GM19372 (cell line): ENCODE data around the gene RXFP4.
"Not testable (repeated sequence)": the region's sequence is repeated elsewhere in the genome, so short reads cannot be mapped to it uniquely, and the experiment has no call there.

ENCODE experiments used
- ATAC-seq: cut with Tn5 transposase; IDR thresholded peaks from one replicate; pipeline ENCODE4 v1.9.1; 2021; ENCODE audit warnings: mild to moderate bottlenecking, low read depth, moderate library complexity; ENCODE audit not compliant: unreplicated experiment

The RXFP4 gene

DNA sequence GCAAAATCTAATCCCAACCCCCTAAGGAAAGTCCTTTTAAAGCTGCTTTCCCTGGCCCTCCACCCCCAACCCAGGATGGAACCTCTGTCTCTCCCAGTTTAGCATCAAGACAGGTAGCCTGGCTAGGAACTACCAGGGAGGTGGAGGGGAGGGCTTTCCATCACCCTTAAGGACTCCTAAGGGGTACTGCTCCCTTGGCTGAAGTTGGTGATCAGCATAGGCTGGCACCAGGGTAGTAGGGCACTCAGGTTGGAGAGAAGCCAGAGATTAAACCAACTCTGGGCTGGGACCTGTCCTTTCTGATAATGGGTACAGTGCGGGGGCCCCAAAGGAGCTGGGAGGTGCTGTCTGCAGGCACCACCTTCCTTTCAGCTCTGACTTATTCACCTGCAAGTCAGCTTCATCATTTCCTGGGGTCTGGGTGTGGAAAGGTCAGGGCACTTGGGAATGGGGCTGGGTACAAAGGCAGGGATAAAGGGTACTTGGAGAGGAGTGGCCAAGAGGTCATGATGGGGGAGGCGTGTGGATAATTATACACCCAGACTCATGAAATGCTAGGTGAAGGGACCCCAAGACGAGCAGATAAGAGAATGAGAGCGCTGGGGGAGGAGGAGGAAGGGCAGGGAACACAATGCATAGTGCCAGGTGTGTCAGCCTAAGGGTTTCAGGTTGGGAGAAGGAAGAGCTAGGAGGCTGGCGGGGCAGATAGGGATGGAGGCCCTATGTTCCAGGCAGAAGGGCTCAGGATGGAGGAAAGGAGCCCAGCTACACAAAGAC, 35.7 kb downstream of the RXFP4 start:
- no peak for ATAC-seq

DNA sequence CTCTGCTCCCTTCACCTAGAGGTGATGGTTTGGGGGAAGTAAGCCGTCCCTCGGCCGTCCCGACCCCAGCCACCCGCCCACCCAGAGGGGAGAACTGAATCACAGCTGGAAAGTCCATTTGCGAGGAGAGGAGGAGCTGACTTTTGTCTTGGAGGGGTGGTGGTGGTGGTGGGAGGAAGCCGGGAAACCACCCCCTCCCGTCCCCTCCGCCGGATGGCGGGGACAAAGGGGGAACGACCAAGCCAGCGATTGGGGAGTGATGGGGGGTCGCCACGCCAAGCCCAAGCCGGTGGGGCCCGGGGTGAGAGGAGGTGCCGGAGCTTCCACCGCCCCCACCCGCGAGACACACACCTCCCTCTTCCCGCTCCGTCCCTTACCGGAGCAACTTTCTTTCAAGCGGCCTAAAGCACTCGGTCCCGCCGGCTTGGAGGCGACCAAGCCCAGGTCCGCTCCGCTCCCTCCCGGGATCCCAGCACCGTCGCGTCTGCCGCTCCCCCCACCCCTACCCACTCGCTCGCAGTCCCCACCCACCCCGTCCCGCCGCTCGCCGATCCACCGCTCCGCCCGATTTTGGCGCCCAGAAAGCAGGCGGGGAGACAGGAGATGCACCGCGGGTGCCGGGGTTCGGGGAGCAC, 36.4 kb downstream of the RXFP4 start:
- ATAC-seq = no peak

DNA sequence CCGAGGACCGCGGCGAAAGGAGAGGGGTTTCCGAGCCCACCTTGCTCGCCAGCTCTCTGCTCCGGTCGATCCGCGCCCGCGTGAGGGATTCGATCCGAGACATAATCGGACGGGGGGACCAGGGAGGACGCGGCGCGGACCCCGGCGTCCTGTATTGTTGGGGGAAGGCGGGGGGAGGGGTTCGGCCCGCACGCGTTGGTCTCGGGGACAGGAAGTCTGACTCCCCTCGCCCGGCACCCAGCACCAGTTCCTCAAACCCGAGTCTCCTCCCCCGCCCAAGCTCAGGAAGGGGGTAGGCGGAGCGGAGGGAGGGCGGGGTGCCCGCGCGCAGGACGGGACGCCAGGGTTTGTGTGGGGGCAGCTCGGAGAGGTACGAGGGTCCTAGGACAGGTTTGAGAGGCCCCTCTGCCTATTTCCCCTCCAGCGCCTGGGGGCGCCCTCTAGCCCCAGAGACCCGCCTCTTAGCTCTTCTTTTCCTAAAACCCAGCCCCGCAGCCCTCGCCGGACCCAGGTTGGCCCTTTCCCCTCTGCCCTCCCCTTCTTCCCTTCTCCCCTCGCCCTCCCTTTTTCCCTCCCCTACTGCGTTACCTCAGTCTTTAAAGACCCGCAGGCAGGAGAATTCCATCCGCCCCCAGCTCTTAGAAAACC, 37.0 kb downstream of the RXFP4 start, which contains the start of gene ARHGEF2:
Gene ARHGEF2, minus strand, starts transcription at position 223 of the 648 bp plus-strand sequence. Its CDS starts 120 bp downstream, at position 103.
- ATAC-seq = peak; percentile 47

DNA sequence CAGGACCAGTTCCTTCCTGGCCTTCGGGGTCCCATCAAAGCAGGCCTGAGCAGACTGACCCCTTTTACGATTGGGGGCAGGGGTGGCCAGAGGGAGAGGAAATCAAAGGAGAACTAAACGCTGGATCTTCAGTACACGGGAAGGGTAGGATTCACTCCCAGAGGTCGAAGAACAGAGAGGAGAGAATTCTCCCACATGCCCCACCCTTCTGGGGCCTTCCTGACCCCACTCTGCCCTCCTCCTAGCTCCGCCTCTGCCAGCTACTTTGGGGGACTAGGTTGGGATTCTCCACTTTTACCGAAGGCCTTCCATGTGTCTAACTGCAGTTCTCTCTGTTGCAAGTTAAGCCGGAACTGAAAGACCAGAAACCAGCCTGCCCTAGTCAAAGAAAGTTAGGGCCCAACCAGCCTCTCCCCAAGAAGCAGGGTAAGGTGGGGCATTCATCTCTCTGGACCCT, 37.6 kb downstream of the RXFP4 start:
- no peak for ATAC-seq

DNA sequence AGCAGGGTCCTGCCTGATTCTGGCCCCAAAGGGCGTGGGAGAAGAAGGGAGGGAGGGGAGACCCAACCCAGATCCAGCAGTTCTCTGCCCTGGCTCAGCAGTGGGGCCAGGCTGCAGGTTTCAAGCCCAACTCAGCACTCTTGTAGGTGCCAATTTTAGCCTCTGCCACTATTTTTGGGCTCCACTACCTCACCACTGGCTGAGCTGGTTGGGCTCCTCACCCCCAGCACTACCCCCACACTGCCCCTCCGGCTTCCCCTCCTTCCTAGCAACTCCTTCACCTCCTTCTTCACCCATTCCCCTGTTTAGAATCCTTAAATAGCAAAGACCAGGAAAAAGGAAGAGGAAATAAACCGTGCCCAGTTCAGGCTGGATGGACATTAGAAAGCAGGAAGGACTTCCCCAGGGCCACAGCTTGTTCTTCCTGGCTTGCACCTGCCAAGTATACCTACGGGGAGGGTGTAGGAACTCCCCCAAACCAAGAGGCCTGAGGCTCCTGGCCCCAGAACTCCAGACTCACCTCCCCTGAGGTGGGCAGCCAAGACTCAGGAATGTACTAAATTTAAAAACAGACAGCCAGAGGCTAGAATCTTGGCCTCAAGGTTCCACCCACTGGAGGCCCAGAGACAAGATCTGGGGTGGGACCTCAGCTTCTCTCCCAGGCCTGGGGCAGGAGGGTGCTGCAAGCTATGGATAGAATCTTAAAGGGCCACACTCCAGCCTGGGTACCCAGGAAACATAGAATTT, 38.3 kb downstream of the RXFP4 start:
- no peak for ATAC-seq

DNA sequence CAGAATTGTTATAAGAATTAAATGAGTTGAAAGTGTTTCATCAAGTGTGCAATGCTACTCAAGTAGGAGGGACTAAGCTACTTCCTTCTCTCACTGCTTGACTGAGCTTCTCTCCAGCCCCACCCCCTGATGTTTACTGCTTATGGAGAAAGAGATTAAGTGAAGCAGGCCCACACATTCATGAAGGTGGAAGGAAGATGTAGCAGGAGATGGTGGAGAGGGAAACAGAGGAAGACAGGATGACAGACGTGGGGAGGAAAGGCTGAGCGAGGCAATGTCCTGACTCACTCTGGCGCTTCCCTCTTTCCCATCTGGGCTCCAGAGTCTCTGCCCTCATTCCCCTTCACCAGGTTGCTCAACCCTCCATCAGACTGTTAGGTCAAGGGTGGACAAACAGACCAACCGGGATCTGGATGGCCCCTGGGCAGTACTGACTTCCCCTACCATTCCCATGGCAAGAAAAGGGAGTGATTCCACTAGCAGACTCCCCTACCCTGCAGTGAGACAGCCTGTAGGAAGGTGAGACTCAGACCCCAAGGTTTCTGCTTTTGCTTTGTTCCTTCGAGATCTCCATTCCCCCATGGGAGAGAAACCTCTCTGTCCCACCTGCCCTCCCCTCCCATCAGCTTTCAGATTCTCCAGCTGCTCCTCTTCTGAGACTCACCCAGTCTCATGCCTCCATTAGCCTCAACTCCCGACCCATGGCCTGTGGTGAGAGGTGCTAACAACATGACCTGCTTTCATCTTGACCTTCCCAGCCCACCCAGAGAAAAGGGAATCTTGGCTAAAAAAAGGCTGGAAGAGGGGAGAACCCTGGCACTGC, 40.0 kb downstream of the RXFP4 start:
- ATAC-seq = no peak

DNA sequence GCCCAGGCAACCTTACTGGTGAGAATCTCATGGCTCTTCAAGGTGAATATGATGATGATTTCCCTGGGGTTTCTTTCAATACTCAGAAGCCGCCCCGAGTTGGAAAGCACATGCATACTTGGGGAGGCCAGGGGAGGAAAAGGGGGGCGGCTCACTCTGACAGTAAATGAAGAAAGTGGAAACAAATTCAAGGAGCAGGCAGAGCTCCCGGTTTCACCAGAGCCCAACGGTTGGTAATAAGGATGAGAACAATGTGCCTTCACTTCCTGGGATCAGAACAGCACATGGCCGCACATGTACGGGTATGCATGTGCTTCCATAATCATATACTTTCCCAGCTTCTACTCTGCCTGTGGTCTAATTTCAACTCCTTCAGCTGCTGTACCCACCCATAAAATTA, 40.7 kb downstream of the RXFP4 start:
- no peak for ATAC-seq

DNA sequence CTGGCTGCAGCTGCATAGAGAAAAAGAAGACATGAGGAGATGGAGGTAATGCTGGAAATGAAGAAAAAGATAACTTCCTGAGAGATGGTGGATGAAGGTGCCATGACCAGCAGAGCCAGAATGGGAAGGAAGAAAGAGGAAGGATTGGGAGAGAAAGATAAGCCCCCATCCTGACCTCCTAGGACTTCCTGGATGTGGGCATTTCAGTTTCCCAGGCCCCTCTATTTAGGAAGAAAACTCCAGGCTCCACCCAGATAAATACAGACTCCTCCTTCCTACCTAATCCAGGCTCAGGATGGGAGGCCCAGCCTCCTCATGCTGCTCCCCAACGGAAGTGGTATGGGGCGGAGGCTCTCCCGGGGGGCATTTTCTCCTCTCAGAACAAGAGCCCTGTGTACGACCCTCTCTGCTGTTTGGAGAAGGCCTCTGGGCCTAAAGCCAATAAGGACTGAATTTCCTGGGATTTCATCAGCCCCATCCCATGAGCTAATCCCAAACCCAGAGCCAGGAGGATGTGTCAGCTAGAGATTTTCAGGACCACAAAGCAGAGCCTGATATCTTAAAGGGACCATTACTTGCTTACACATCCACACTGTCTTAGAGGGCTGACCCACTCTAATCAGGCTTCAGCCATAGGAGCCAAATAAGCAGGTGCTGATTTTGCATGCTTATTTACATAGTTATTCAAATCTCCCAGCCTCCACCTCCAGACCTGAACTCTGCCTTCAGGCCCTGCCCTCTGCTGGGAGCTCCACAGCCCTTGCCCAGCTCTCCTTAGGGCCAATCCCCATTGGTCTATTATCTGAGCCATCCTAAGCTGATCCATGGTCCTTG, 42.0 kb downstream of the RXFP4 start:
- no peak for ATAC-seq

DNA sequence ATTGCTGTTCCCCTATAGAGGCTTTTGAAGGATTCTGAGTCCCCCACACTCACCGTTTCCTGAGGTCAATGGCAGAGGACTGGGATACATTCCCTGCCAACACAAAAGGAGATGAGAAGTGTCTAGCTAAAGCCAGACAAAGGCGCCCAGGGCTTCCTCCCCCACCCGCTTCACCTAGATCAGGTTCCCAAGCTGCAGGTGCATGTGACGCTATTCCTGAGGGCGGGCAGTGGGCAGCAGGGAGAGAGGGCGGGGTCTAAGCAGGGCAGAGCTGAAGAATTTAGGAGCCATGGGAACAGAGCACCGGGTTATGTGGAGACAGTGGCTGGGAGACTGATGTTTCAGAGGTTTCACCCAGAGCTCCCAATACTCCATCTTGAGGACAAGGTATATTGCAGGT, 42.9 kb downstream of the RXFP4 start:
- ATAC-seq = no peak

DNA sequence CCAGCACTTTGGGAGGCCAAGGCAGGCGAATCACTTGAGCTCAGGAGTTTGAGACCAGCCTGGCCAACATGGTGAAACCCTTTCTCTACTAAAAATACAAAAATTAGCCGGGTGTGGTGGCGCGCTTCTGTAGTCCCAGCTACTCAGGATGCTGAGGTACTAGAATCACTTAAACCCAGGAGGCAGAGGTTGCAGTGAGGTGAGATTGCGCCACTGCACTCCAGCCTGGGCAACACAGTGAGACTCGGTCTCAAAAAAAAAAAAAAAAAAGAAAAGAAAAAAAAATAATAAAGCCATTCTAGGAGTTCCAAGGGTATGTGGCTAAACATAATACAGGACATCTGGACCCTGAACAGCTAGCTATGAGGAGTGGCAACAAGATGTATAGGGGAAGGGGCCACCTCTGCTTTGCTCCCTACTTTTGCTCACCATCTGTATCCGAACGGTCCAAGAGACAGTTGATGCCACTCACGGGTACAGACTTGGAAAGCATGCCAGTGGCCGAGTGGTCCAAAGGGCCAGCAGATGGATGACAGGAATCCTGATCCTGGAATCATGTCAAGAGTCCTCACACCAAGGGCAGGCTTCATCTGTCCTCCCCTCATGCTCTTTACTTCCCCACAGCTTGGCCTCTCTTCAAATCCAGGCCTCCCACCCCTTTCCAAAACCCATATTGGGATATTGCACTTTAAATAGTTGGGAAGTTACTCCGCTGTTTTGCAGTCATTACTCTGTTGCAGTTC, 43.6 kb downstream of the RXFP4 start:
- ATAC-seq = not testable (repeated sequence)

DNA sequence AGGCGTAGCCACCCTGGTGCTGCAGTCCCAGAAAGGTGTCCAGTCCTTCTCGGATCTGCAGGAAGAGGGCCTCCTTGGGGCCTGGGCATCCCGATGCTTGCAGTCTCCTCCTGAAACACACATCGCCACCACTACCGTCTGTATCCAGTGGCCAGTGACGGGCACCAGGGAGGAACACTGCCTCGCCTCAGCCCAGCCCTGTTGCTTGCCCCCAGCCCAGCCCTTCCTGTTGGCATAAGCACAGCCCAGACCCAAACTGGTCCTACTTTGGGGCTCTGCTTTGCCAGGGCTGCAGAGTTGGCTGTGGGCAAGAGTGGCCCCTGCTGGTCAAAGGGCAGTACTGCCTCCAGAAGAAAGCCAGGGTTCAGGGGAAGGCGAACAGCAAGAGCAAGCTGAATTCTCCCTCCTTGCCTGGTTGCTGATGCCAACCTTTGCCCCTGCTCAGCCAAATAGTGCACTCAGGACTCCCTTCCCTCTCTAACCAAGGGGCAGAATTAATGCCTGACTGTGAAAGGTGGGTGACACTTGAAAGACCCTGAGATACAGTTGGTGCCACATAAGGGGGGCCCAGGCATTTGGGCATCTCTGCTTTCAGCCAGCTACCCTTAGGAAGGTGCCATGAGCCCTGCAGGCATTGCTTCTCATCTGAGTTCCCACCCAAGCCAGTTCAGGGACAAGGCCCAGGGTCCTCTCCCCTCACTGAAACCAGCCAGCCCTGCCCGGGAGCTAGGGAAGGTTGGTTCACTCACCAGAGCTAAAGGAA, 48.0 kb downstream of the RXFP4 start:
- no peak for ATAC-seq

DNA sequence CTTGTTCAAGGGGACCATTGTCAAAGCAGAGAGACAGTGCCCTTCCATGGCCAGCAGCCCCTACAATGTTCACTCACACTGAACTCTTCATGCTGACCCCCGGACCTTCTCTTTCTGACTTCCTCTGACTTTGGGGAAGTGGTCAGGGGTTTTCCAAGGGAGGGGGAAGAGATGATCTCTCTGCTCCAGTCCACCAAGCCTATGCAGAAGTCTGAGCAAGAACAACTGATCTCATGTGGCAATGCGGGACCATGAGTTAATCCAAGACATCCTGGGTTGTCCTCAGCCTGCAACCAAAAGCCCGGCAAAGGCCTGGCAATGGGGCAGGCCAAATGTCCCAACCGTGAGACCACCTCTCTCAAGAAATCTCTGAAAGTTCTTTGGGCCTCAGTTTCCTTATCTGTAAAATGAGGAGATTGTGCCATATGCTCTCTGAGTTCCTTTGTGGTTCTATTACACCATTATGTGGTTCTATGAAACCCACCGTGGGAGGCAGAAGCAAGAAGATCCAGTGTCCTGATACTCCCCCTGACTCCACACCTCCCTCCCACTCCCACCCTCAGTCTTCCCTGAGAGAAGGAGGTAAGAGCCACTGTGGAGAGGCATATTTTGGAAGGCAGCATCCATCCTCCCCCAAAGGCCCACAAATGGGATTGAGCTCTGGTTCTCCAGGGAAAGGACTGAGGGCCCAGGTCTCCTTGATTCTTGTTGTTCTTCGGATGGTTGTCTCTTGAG, 48.7 kb downstream of the RXFP4 start:
- no peak for ATAC-seq
